ENCODE results near the gene CIB2. TPM values are rescaled to one million over a fixed set of nuclear protein-coding genes. Genes with fewer than 3 reads are reported as not detected.

CIB2 gene
- total RNA-seq, 2 donors from 2014 or later = 16.7 to 23.0 TPM

GRCh38 chr15:78075490-78076230 lies 55.6 kb downstream of the CIB2 start:
- intact Hi-C loops (cut with DNase I) = loop anchor here (5.0 kb wide), 2 partner anchors 43 to 68 kb away; no protein-coding TSS in a partner anchor
- peak overlapping the region; percentile 86 to 89 for H3K27ac ChIP-seq
- TF ChIP-seq POLR2AphosphoS5 (IDR thresholded peaks at IDR 0.05) (peak; percentile 37), POLR2A (IDR thresholded peaks at IDR 0.05) (peak; percentile 33), CTCF (IDR thresholded peaks at IDR 0.05) (no peak)
- peaks cover 31% of the 10 kb centered on the region for H3K4me1 ChIP-seq (replicated peaks)
- under 1% methylated on average over 7 of the region's 7 CpGs for WGBS
- H3K36me3 ChIP-seq = no peaks in the 10 kb centered on the region
- no peaks in the 10 kb centered on the region for H3K9me3 ChIP-seq
- DNase-seq (ENCODE audit: low spot score) = peak; percentile 64
- no peaks in the 10 kb centered on the region for H3K27me3 ChIP-seq (replicated peaks; ENCODE audit: insufficient read depth)
- H3K4me3 ChIP-seq = peak overlapping the region; percentile 74 to 87

GRCh38 chr15:78073046-78073787 lies 58.0 kb downstream of the CIB2 start:
- Histone ChIP-seq H3K27me3 (replicated peaks; ENCODE audit: insufficient read depth) (no peaks in the 10 kb centered on the region), H3K9me3 (no peaks in the 10 kb centered on the region), H3K4me3 (no peak overlapping the region), H3K27ac (peak overlapping the region; percentile 55 to 56), H3K4me1 (replicated peaks) (peaks cover 36% of the 10 kb centered on the region), H3K36me3 (no peaks in the 10 kb centered on the region)
- no peak for TF ChIP-seq POLR2AphosphoS5 (IDR thresholded peaks at IDR 0.05)
- TF ChIP-seq CTCF (IDR thresholded peaks at IDR 0.05) = no peak
- TF ChIP-seq POLR2A (IDR thresholded peaks at IDR 0.05) = no peak
- no peak for DNase-seq (ENCODE audit: low spot score)
- WGBS = 94% methylated on average over 5 of the region's 5 CpGs
- intact Hi-C loops (cut with DNase I) = no loop called here

GRCh38 chr15:78072080-78072892 lies 59.0 kb downstream of the CIB2 start:
- H3K27me3 ChIP-seq (replicated peaks; ENCODE audit: insufficient read depth) = no peaks in the 10 kb centered on the region
- 54% methylated on average over 9 of the region's 9 CpGs for WGBS
- intact Hi-C loops (cut with DNase I) = no loop called here
- no peak overlapping the region for H3K4me3 ChIP-seq
- no peak for DNase-seq (ENCODE audit: low spot score)
- peak overlapping the region; percentile 55 to 56 for H3K27ac ChIP-seq
- no peaks in the 10 kb centered on the region for H3K9me3 ChIP-seq
- no peaks in the 10 kb centered on the region for H3K36me3 ChIP-seq
- no peak for TF ChIP-seq CTCF (IDR thresholded peaks at IDR 0.05)
- peaks cover 42% of the 10 kb centered on the region for H3K4me1 ChIP-seq (replicated peaks)

GRCh38 chr15:78071383-78071782 lies 59.9 kb downstream of the CIB2 start:
- no peaks in the 10 kb centered on the region for H3K9me3 ChIP-seq
- H3K27ac ChIP-seq = no peak overlapping the region
- peaks cover 45% of the 10 kb centered on the region for H3K4me1 ChIP-seq (replicated peaks)
- TF ChIP-seq POLR2AphosphoS5 (IDR thresholded peaks at IDR 0.05) (no peak), CTCF (IDR thresholded peaks at IDR 0.05) (no peak), POLR2A (IDR thresholded peaks at IDR 0.05) (no peak)
- H3K4me3 ChIP-seq = no peak overlapping the region
- DNase-seq (ENCODE audit: low spot score) = no peak
- intact Hi-C loops (cut with DNase I) = no loop called here
- 68% methylated on average over 2 of the region's 2 CpGs for WGBS
- no peaks in the 10 kb centered on the region for H3K27me3 ChIP-seq (replicated peaks; ENCODE audit: insufficient read depth)
- no peaks in the 10 kb centered on the region for H3K36me3 ChIP-seq

All from prostate gland (tissue), 2 donors.